SK-N-SH treated with all-trans-retinoic acid at 6 μM for 48 hours (cell line): ENCODE results near the gene SIRT6.

Experiments used
- ARNTL ChIP-seq: fragments of 450-650 bp; formaldehyde crosslinking; IDR thresholded peaks from 2 replicates; pipeline ENCODE4 v1.5.0; 2020; ENCODE audit warnings: low read depth, mild to moderate bottlenecking, moderate library complexity, borderline replicate concordance
- GLIS3 ChIP-seq: fragments of 250-450 bp; sonication (Bioruptor Pico); IDR thresholded peaks from 2 replicates; pipeline ENCODE4 v1.5.0; 2020; ENCODE audit warnings: mild to moderate bottlenecking, moderate library complexity
- ISL1 ChIP-seq: fragments of 250-450 bp; sonication (Bioruptor Pico); IDR thresholded peaks from 2 replicates; pipeline ENCODE4 v2.1.2; 2022; ENCODE audit warnings: mild to moderate bottlenecking, moderate library complexity
- OSR1 ChIP-seq: fragments of 250-450 bp; sonication (Bioruptor Pico); IDR thresholded peaks from 2 replicates; pipeline ENCODE4 v1.8.0; 2022; ENCODE audit warnings: moderate library complexity, mild to moderate bottlenecking, inconsistent platforms
- PPARA ChIP-seq: fragments of 250-450 bp; sonication (Bioruptor Pico); IDR thresholded peaks from 2 replicates; pipeline ENCODE4 v1.5.0; 2020; ENCODE audit warnings: mild to moderate bottlenecking, borderline replicate concordance
- RARB ChIP-seq: fragments of 250-450 bp; sonication (Bioruptor Pico); IDR thresholded peaks from 2 replicates; pipeline ENCODE4 v1.8.0; 2021; ENCODE audit warnings: mild to moderate bottlenecking, moderate library complexity
- SNAI2 ChIP-seq: fragments of 250-450 bp; sonication (Bioruptor Pico); IDR thresholded peaks from 2 replicates; pipeline ENCODE4 v1.5.0; 2020; ENCODE audit warnings: mild to moderate bottlenecking, moderate library complexity
- ZNF70 ChIP-seq: fragments of 450-650 bp; formaldehyde crosslinking; IDR thresholded peaks from 2 replicates; pipeline ENCODE4 v1.5.0; 2020; ENCODE audit warnings: mild to moderate bottlenecking, moderate library complexity
- ZNF8 ChIP-seq: fragments of 450-650 bp; formaldehyde crosslinking; IDR thresholded peaks from 2 replicates; pipeline ENCODE4 v1.5.0; 2020; ENCODE audit warnings: mild to moderate bottlenecking, moderate library complexity

DNA sequence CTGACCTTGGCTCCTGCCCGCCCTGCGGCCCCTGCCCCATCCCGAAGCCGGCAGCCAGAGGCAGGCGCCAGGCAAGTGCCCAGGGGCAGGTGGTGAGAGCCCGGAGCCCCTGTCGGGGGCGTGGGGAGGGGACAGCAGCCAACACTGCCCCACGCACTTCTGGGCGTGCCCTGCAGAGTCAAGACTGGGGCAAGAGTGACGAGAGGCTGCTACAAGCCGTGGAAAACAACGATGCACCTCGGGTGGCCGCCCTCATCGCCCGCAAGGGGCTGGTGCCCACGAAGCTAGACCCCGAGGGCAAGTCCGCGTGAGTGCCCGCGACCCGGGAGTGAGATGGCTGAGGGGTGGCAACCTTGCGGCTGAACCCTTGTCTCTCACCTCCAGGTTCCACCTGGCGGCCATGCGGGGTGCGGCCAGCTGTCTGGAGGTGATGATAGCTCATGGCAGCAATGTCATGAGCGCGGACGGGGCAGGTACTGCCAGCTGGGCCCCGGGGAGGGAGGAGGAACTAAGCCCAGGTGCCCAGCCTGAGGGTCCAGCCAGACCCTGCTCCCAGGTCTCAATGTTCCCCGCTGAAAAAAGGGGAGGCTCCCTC, 17.4 kb upstream of the SIRT6 start:
- TF ChIP-seq GLIS3 (CRISPR knock-in tag) (no peak), ZNF70 (CRISPR knock-in tag) (no peak), PPARA (no peak), ZNF8 (CRISPR knock-in tag) (no peak), RARB (CRISPR knock-in tag) (no peak), ISL1 (CRISPR knock-in tag) (no peak), SNAI2 (CRISPR knock-in tag) (no peak), ARNTL (CRISPR knock-in tag) (no peak), OSR1 (no peak)
